ENCODE measurements around the gene COPE.

GRCh38 chr19:18868380-18869022, 50.7 kb downstream of the COPE start:
- no peak for TF ChIP-seq POLR2A (IDR thresholded peaks at IDR 0.05)
- TF ChIP-seq EP300 (IDR thresholded peaks at IDR 0.05): no peak
